ENCODE results near the gene GABRR1.

DNA sequence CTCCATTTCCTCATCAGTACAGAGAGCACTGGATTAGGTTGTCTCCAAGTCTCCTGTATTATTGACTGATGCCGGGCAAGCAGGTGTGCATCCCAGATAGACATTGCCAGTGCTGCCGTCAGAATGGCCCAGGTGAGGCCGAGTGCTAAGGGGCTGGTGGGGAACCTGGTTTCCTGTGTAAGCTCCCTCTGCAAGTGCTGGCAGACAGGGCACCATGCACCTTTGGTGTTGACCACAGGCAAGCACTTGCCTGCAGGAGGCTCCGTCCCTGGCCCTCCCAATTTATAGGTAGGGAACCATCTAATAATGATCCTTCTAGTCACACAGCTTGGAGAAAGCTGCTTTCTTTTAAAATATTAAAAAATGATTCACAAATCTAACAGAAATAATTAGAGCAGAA, 747 bp downstream of the GABRR1 start:
- TF ChIP-seq CTCF (IDR thresholded peaks at IDR 0.05; ENCODE audit: insufficient read depth, low read depth, low read length), result no peak
- no peak for TF ChIP-seq EZH2 (IDR thresholded peaks at IDR 0.05; ENCODE audit: insufficient read depth, low read length)

Measured in astrocyte (in vitro differentiated cells and primary cell).